ENCODE data around the gene TMEM101. TPM values are rescaled to one million over a fixed set of nuclear protein-coding genes. Genes with fewer than 3 reads are reported as not detected.
"Not testable (repeated sequence)": the region's sequence is repeated elsewhere in the genome, so short reads cannot be mapped to it uniquely, and the experiment has no call there.

The TMEM101 gene
- total RNA-seq, 4 donors from 2014 or later = 33.6 to 56.9 (median 45.0) TPM

- Histone ChIP-seq H3K27me3 (no peaks in the 10 kb centered on the region), H3K27ac (no peak overlapping the region), H3K4me1 (no peaks in the 10 kb centered on the region), H3K9me3 (no peaks in the 10 kb centered on the region), H3K36me3 (no peaks in the 10 kb centered on the region), H3K4me3 (replicated peaks in 1 of 3) (no peak overlapping the region)
- TF ChIP-seq CTCF (IDR thresholded peaks at IDR 0.05) (no peak), POLR2A (IDR thresholded peaks at IDR 0.05) (no peak)
- 87 to 97% methylated on average over 13 to 22 of the region's 22 CpGs for WGBS, 2 donors
- intact Hi-C loops (cut with DNase I) = no loop called here
- DNase-seq = no peak
Observed at GRCh38 chr17:44023545-44024270, 8.9 kb upstream of the TMEM101 start.

- no peaks in the 10 kb centered on the region for H3K27me3 ChIP-seq
- DNase-seq = no peak
- no peaks in the 10 kb centered on the region for H3K4me1 ChIP-seq
- H3K27ac ChIP-seq = no peak overlapping the region
- 96 to 98% methylated on average over 2 of the region's 2 CpGs for WGBS, 2 donors
- TF ChIP-seq CTCF (IDR thresholded peaks at IDR 0.05) (no peak), POLR2A (IDR thresholded peaks at IDR 0.05) (no peak)
- H3K36me3 ChIP-seq = no peaks in the 10 kb centered on the region
- intact Hi-C loops (cut with DNase I) = no loop called here
- no peaks in the 10 kb centered on the region for H3K9me3 ChIP-seq
- no peak overlapping the region for H3K4me3 ChIP-seq (replicated peaks in 1 of 3)
Observed at GRCh38 chr17:44022246-44022645, 7.5 kb upstream of the TMEM101 start.

- H3K27ac ChIP-seq; H3K27me3 ChIP-seq; intact Hi-C loops (cut with DNase I); H3K4me1 ChIP-seq; H3K4me3 ChIP-seq (replicated peaks in 1 of 3); H3K9me3 ChIP-seq; DNase-seq; H3K36me3 ChIP-seq: not testable (repeated sequence)
- WGBS, 2 donors = 94 to 95% methylated on average over 7 of the region's 7 CpGs
Observed at GRCh38 chr17:44021227-44021626, 6.5 kb upstream of the TMEM101 start.

- intact Hi-C loops (cut with DNase I) = loop anchor here (10.0 kb wide), 1 partner anchor 111 kb away; the partner anchor contains the start of gene HDAC5
- Histone ChIP-seq H3K27me3 (no peaks in the 10 kb centered on the region), H3K9me3 (no peaks in the 10 kb centered on the region), H3K4me3 (replicated peaks in 1 of 3) (peak overlapping the region; percentile 68 to 76 (median 71)), H3K36me3 (no peaks in the 10 kb centered on the region), H3K4me1 (peaks cover 4 to 14% of the 10 kb centered on the region in 2 donors), H3K27ac (peak overlapping the region in 1 of 3 donors; percentile 65)
- TF ChIP-seq CTCF (IDR thresholded peaks at IDR 0.05) = no peak
- no peak for TF ChIP-seq POLR2A (IDR thresholded peaks at IDR 0.05)
- DNase-seq = no peak
- 24 to 42% methylated on average over 3 to 4 of the region's 12 CpGs for WGBS, 2 donors
Observed at GRCh38 chr17:44014133-44014436, 678 bp downstream of the TMEM101 start.

- DNase-seq = no peak
- Histone ChIP-seq H3K36me3 (no peaks in the 10 kb centered on the region), H3K27me3 (no peaks in the 10 kb centered on the region), H3K9me3 (no peaks in the 10 kb centered on the region), H3K4me3 (replicated peaks in 1 of 3) (no peak overlapping the region), H3K4me1 (peaks cover 7 to 19% of the 10 kb centered on the region in 2 donors), H3K27ac (no peak overlapping the region)
- intact Hi-C loops (cut with DNase I) = loop anchor here (10.0 kb wide), 1 partner anchor 112 kb away; the partner anchor contains the start of gene HDAC5
- WGBS, 2 donors = 94 to 96% methylated on average over 11 of the region's 14 CpGs
- TF ChIP-seq POLR2A (IDR thresholded peaks at IDR 0.05) (no peak), CTCF (IDR thresholded peaks at IDR 0.05) (no peak)
Observed at GRCh38 chr17:44012874-44013273, 1.9 kb downstream of the TMEM101 start.
